ENCODE data around the gene GRID1.

DNA sequence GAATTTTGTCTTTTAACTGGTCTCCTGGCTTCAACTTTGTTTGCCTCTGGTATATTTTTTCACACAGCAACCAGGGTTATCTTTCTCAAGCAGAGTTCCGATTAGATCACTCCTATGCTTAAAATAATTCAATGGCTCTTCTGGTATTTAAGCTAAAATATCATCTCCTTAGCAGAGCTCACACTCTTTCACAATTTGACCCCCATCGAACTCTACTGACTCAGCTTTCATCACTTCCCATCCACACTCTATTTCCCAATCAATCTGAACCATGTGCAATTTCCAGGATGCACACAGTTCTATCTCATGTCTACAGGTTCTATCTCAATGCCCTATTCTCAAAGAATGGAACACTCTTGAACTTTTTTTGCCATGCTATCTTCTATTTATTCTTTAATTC lies 809.5 kb downstream of the GRID1 start:
- TF ChIP-seq ZNF121 (CRISPR knock-in tag; IDR thresholded peaks at IDR 0.05) (no peak), ESRRA (CRISPR knock-in tag; IDR thresholded peaks at IDR 0.05; ENCODE audit: borderline replicate concordance) (no peak)
- TF ChIP-seq, protein P1, sequence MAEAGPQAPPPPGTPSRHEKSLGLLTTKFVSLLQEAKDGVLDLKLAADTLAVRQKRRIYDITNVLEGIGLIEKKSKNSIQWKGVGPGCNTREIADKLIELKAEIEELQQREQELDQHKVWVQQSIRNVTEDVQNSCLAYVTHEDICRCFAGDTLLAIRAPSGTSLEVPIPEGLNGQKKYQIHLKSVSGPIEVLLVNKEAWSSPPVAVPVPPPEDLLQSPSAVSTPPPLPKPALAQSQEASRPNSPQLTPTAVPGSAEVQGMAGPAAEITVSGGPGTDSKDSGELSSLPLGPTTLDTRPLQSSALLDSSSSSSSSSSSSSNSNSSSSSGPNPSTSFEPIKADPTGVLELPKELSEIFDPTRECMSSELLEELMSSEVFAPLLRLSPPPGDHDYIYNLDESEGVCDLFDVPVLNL (CRISPR knock-in tag; IDR thresholded peaks at IDR 0.05; ENCODE audit: borderline replicate concordance, low read depth) = no peak
- TF ChIP-seq, protein P2, sequence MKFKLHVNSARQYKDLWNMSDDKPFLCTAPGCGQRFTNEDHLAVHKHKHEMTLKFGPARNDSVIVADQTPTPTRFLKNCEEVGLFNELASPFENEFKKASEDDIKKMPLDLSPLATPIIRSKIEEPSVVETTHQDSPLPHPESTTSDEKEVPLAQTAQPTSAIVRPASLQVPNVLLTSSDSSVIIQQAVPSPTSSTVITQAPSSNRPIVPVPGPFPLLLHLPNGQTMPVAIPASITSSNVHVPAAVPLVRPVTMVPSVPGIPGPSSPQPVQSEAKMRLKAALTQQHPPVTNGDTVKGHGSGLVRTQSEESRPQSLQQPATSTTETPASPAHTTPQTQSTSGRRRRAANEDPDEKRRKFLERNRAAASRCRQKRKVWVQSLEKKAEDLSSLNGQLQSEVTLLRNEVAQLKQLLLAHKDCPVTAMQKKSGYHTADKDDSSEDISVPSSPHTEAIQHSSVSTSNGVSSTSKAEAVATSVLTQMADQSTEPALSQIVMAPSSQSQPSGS (CRISPR knock-in tag; IDR thresholded peaks at IDR 0.05; ENCODE audit: borderline replicate concordance, low read depth) = no peak

Data from WTC11 (cell line).